ENCODE results near the gene TCEAL4.
A peak's percentile ranks its signal among the peaks of the same experiment; 100 is the strongest.

Gene TCEAL4

DNA sequence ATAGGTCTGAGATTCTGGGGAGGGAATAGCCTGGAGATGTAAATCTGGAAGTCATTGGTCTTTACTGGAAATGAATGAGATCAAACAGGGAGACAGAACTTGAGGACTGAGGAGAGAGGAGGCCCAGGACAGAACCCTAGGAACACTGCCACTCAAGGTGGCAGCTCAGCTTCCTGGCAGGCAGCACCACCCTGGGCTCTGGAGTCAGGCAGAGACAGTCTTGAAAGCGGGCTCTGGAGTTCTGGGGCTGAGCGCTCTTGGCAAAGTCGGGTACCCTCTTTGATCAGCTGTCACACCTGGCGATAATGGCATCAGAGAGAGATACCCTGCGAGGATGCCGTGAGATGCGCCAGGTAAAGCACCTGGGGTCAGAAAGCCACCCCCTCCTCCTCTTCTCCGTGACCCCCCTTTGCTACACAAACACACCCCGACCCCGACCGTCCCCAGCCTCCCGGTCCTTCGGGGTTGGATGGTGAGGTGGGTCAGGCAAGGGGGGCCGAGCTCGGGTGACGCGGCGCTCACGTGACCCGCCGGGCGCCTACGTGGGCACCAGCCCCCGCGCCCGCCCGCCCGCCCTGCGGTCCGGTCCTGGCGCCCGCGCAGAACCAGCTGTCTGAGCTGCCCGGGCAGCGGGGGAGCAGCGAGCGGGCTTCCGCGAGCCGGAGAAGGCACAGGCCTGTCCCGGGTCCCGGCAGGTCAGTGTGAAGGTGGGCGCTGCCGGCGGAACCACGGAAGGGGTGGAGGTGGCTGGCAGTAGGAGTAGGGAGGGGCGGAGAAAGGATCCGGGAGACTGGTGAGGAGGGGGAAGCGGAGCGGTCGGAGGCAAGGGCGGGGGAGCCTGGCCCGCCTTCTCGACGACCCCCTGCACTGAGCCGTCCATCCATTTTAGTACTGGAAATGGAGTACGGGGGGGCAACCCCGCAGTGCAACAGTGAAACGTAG lies 22.3 kb downstream of the TCEAL4 start, which contains the start of gene TCEAL3:
TCEAL3 (plus strand) TSS at position 600 of the 942 bp plus-strand sequence. CDS start 1,102 bp downstream, outside the sequence.
- H3K4me3 ChIP-seq (ENCODE audit: low read depth, low read length) = peak within 1 kb of the TSS; percentile 82
- peak within 1 kb of the TSS; percentile 0 for H4K91ac ChIP-seq (ENCODE audit: low read depth, low read length)
- H4K12ac ChIP-seq (ENCODE audit: low read depth, low read length) = peak within 1 kb of the TSS; percentile 77
- no peaks in the 10 kb centered on the region for H3K36me3 ChIP-seq (ENCODE audit: control insufficient read depth in 1 of 2, insufficient read depth in 2 of 2, low read length in 2 of 2)
- H3K4me2 ChIP-seq (ENCODE audit: low read length) = peak within 1 kb of the TSS; percentile 85
- no peak within 1 kb of the TSS for H3K23ac ChIP-seq (ENCODE audit: low read length)
- peaks cover 4% of the 10 kb centered on the region for H3K79me1 ChIP-seq (ENCODE audit: low read length)
- peak within 1 kb of the TSS; percentile 60 for H2AFZ ChIP-seq (ENCODE audit: insufficient read depth, low read length, poor library complexity)
- no peak within 1 kb of the TSS for H2BK12ac ChIP-seq (ENCODE audit: low read length)
- H3K27me3 ChIP-seq (ENCODE audit: insufficient read depth, low read length) = no peaks in the 10 kb centered on the region
- H3K79me2 ChIP-seq (ENCODE audit: control insufficient read depth, insufficient read depth, low read length, poor library complexity) = peaks cover 1% of the 10 kb centered on the region
- peak within 1 kb of the TSS; percentile 77 for H2BK120ac ChIP-seq (ENCODE audit: insufficient read depth, low read length, poor library complexity)
- no CpG with 5 or more reads among the region's 59 CpGs for WGBS (ENCODE audit: extremely low coverage, insufficient coverage, insufficient read length)
- peak within 1 kb of the TSS; percentile 78 for H3K9ac ChIP-seq (ENCODE audit: low read length)
- no peak within 1 kb of the TSS for H3K27ac ChIP-seq (ENCODE audit: low read depth, low read length)
- peaks cover 0 to 1% of the 10 kb centered on the region in 2 experiments for H3K4me1 ChIP-seq (ENCODE audit: control insufficient read depth in 1 of 2, insufficient read depth in 2 of 2, low read length in 2 of 2)
- no peak for DNase-seq
- H3K14ac ChIP-seq (ENCODE audit: low read length) = peak within 1 kb of the TSS; percentile 70
- H3K9me3 ChIP-seq (ENCODE audit: insufficient read depth, low read depth, low read length) = no peaks in the 10 kb centered on the region
- H3K18ac ChIP-seq (ENCODE audit: low read length) = peak within 1 kb of the TSS; percentile 84
- peak within 1 kb of the TSS; percentile 77 for H4K8ac ChIP-seq (ENCODE audit: low read depth, low read length)
- H2BK5ac ChIP-seq (ENCODE audit: low read depth, low read length, poor library complexity) = no peak within 1 kb of the TSS
- no peak within 1 kb of the TSS for H3K4ac ChIP-seq (ENCODE audit: low read depth, low read length)
- H2AK5ac ChIP-seq (ENCODE audit: low read length) = no peak within 1 kb of the TSS

DNA sequence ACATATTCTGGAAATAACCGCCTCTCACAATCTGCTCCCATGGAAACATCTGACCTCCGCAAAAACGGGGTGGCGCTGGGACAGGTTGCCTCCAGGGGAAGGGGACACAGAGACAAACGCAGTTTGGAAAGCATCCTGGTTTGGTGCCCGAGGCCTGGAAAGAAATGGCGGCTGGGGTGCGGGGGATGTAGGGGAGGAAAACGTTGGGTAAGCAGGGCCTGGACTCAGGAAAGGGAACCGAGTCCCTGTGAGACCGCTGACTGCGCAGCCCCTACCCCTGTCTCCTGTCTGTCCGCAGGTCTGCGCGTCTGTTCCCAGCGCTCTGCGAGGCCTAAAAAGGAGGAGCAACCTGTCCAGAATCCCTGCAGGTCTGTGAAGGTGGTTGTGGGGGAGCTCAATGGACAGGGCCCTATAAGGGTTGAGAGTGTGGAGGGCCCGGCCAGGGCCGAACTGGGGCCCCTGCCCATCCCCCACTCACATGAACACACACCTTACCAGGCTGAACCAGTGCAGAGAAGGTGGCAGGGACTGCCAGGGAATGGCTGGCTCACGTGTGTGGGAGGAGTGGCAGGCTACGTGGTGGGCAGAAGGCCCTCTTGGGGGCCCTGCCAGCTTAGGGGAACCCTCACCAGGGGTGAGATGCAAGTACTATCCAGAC lies 23.1 kb downstream of the TCEAL4 start:
- peak overlapping the region; percentile 82 for H3K4me3 ChIP-seq (ENCODE audit: low read depth, low read length)
- no peak overlapping the region for H2BK12ac ChIP-seq (ENCODE audit: low read length)
- H2AK5ac ChIP-seq (ENCODE audit: low read length) = no peak overlapping the region
- peak overlapping the region; percentile 0 for H4K91ac ChIP-seq (ENCODE audit: low read depth, low read length)
- peak overlapping the region; percentile 77 for H4K8ac ChIP-seq (ENCODE audit: low read depth, low read length)
- no peak for DNase-seq
- H3K27me3 ChIP-seq (ENCODE audit: insufficient read depth, low read length) = no peaks in the 10 kb centered on the region
- H3K9me3 ChIP-seq (ENCODE audit: insufficient read depth, low read depth, low read length) = no peaks in the 10 kb centered on the region
- WGBS (ENCODE audit: extremely low coverage, insufficient coverage, insufficient read length) = no CpG with 5 or more reads among the region's 21 CpGs
- no peak overlapping the region for H3K23ac ChIP-seq (ENCODE audit: low read length)
- H3K4me1 ChIP-seq (ENCODE audit: control insufficient read depth in 1 of 2, insufficient read depth in 2 of 2, low read length in 2 of 2) = peaks cover 0 to 1% of the 10 kb centered on the region in 2 experiments
- peak overlapping the region; percentile 81 for H3K4me2 ChIP-seq (ENCODE audit: low read length)
- no peak overlapping the region for H2BK120ac ChIP-seq (ENCODE audit: insufficient read depth, low read length, poor library complexity)
- no peak overlapping the region for H3K9ac ChIP-seq (ENCODE audit: low read length)
- no peak overlapping the region for H2BK5ac ChIP-seq (ENCODE audit: low read depth, low read length, poor library complexity)
- no peak overlapping the region for H4K12ac ChIP-seq (ENCODE audit: low read depth, low read length)
- peak overlapping the region; percentile 82 for H3K18ac ChIP-seq (ENCODE audit: low read length)
- peaks cover 1% of the 10 kb centered on the region for H3K79me2 ChIP-seq (ENCODE audit: control insufficient read depth, insufficient read depth, low read length, poor library complexity)
- no peak overlapping the region for H3K27ac ChIP-seq (ENCODE audit: low read depth, low read length)
- peaks cover 4% of the 10 kb centered on the region for H3K79me1 ChIP-seq (ENCODE audit: low read length)
- no peak overlapping the region for H2AFZ ChIP-seq (ENCODE audit: insufficient read depth, low read length, poor library complexity)
- no peak overlapping the region for H3K14ac ChIP-seq (ENCODE audit: low read length)
- no peaks in the 10 kb centered on the region for H3K36me3 ChIP-seq (ENCODE audit: control insufficient read depth in 1 of 2, insufficient read depth in 2 of 2, low read length in 2 of 2)
- H3K4ac ChIP-seq (ENCODE audit: low read depth, low read length) = no peak overlapping the region

DNA sequence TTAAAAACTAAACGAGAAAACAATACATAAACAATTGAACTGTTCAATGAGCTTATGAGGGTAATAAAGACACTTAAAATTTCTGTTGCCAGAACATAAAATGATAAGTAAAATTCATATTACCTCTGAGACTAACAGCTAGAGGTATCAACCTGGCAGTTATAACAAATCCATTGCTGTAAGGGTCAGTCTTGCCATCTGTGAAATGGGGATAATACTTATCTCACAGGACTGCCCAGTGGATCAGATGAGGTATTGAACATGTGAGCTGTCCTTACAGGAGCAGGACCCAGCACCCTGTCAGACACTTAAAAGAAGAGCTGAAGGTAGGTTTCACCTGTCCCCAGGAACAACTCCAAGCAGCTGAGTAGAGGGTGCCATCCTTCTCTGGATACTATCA lies 25.0 kb downstream of the TCEAL4 start:
- no peak for DNase-seq
- Histone ChIP-seq H3K4ac (ENCODE audit: low read depth, low read length) (no peak overlapping the region), H4K8ac (ENCODE audit: low read depth, low read length) (no peak overlapping the region), H3K4me2 (ENCODE audit: low read length) (no peak overlapping the region), H3K18ac (ENCODE audit: low read length) (no peak overlapping the region), H3K27ac (ENCODE audit: low read depth, low read length) (no peak overlapping the region), H2BK120ac (ENCODE audit: insufficient read depth, low read length, poor library complexity) (no peak overlapping the region), H4K91ac (ENCODE audit: low read depth, low read length) (no peak overlapping the region), H4K12ac (ENCODE audit: low read depth, low read length) (no peak overlapping the region), H2AFZ (ENCODE audit: insufficient read depth, low read length, poor library complexity) (no peak overlapping the region), H2AK5ac (ENCODE audit: low read length) (no peak overlapping the region), H3K27me3 (ENCODE audit: insufficient read depth, low read length) (no peaks in the 10 kb centered on the region), H3K36me3 (ENCODE audit: control insufficient read depth in 1 of 2, insufficient read depth in 2 of 2, low read length in 2 of 2) (no peaks in the 10 kb centered on the region), H3K23ac (ENCODE audit: low read length) (no peak overlapping the region), H3K4me3 (ENCODE audit: low read depth, low read length) (no peak overlapping the region), H3K9me3 (ENCODE audit: insufficient read depth, low read depth, low read length) (no peaks in the 10 kb centered on the region), H2BK12ac (ENCODE audit: low read length) (no peak overlapping the region), H3K4me1 (ENCODE audit: control insufficient read depth in 1 of 2, insufficient read depth in 2 of 2, low read length in 2 of 2) (peaks cover 0 to 1% of the 10 kb centered on the region in 2 experiments), H3K14ac (ENCODE audit: low read length) (no peak overlapping the region), H3K79me2 (ENCODE audit: control insufficient read depth, insufficient read depth, low read length, poor library complexity) (peaks cover 1% of the 10 kb centered on the region), H3K9ac (ENCODE audit: low read length) (no peak overlapping the region), H3K79me1 (ENCODE audit: low read length) (peaks cover 4% of the 10 kb centered on the region), H2BK5ac (ENCODE audit: low read depth, low read length, poor library complexity) (no peak overlapping the region)
- no CpG with 5 or more reads among the region's 1 CpG for WGBS (ENCODE audit: extremely low coverage, insufficient coverage, insufficient read length)

DNA sequence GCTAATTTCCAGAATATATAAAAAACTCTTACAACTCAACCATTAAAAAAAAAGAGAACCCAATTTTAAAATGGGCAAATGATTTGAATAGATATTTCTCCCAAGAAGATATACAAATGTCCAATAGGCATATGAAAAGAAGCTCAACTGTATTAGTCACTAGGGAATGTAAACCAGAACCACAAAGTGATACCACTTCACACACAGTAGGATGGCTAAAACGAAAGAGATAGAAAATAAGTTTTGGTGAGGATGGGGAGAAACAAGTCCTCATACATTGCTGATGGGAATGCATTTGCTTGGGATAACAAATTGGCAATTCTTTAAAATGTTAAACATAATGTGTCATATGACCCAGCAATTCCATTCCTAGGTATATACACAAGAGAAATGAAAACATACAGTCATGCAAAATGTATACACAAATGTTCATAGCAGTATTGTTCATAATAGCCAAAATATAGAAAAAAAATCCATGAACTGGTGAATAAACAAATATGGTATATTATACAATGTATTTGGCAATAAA lies 28.1 kb downstream of the TCEAL4 start:
- H3K4me2 ChIP-seq (ENCODE audit: low read length) = no peak overlapping the region
- H4K91ac ChIP-seq (ENCODE audit: low read depth, low read length) = no peak overlapping the region
- H4K8ac ChIP-seq (ENCODE audit: low read depth, low read length) = no peak overlapping the region
- WGBS (ENCODE audit: extremely low coverage, insufficient coverage, insufficient read length) = no CpG with 5 or more reads among the region's 1 CpG
- H2AFZ ChIP-seq (ENCODE audit: insufficient read depth, low read length, poor library complexity) = no peak overlapping the region
- no peaks in the 10 kb centered on the region for H3K79me2 ChIP-seq (ENCODE audit: control insufficient read depth, insufficient read depth, low read length, poor library complexity)
- no peak overlapping the region for H3K23ac ChIP-seq (ENCODE audit: low read length)
- H3K18ac ChIP-seq (ENCODE audit: low read length) = no peak overlapping the region
- no peak overlapping the region for H3K27ac ChIP-seq (ENCODE audit: low read depth, low read length)
- no peaks in the 10 kb centered on the region for H3K9me3 ChIP-seq (ENCODE audit: insufficient read depth, low read depth, low read length)
- H3K79me1 ChIP-seq (ENCODE audit: low read length) = no peaks in the 10 kb centered on the region
- no peak overlapping the region for H3K9ac ChIP-seq (ENCODE audit: low read length)
- no peak overlapping the region for H2BK5ac ChIP-seq (ENCODE audit: low read depth, low read length, poor library complexity)
- no peak overlapping the region for H3K4me3 ChIP-seq (ENCODE audit: low read depth, low read length)
- H3K36me3 ChIP-seq (ENCODE audit: control insufficient read depth in 1 of 2, insufficient read depth in 2 of 2, low read length in 2 of 2) = no peaks in the 10 kb centered on the region
- no peak overlapping the region for H2AK5ac ChIP-seq (ENCODE audit: low read length)
- no peak overlapping the region for H2BK120ac ChIP-seq (ENCODE audit: insufficient read depth, low read length, poor library complexity)
- no peak overlapping the region for H2BK12ac ChIP-seq (ENCODE audit: low read length)
- H3K27me3 ChIP-seq (ENCODE audit: insufficient read depth, low read length) = no peaks in the 10 kb centered on the region
- no peak for DNase-seq
- no peak overlapping the region for H3K14ac ChIP-seq (ENCODE audit: low read length)
- H3K4me1 ChIP-seq (ENCODE audit: control insufficient read depth in 1 of 2, insufficient read depth in 2 of 2, low read length in 2 of 2) = peaks cover 0 to 1% of the 10 kb centered on the region in 2 experiments
- no peak overlapping the region for H4K12ac ChIP-seq (ENCODE audit: low read depth, low read length)
- no peak overlapping the region for H3K4ac ChIP-seq (ENCODE audit: low read depth, low read length)
